CD14-positive monocyte (primary cell): ENCODE measurements around the gene PSPH. TPM values are rescaled to one million over a fixed set of nuclear protein-coding genes. Genes with fewer than 3 reads are reported as not detected.
"Not testable (repeated sequence)": the region's sequence is repeated elsewhere in the genome, so short reads cannot be mapped to it uniquely, and the experiment has no call there.

Experiments
- DNase-seq, 3 donors: peaks; one replicate each; pipeline ENCODE4 v3.0.0-alpha.2; 2011 to 2022
- H2AFZ ChIP-seq: 2 replicates; pipeline ENCODE4 v1.6.0; 2012; ENCODE audit warnings: mild to moderate bottlenecking, low read depth, low read length, inconsistent platforms; ENCODE audit not compliant: insufficient read depth, poor library complexity, severe bottlenecking
- H3K27ac ChIP-seq, 2 donors: 1 replicate in 1 of 2; 2 replicates in 1 of 2; pipeline ENCODE4 v1.5.1; 2012 to 2013; ENCODE audit warnings: low read length in 2 of 2, control low read depth in 1 of 2, inconsistent platforms in 1 of 2, low read depth in 1 of 2, mild to moderate bottlenecking in 1 of 2
- H3K27me3 ChIP-seq, 2 donors: one replicate each; pipeline versions ENCODE4 v1.6.0 to v1.6.1; 2011 to 2013; ENCODE audit warnings: low read length in 2 of 2; ENCODE audit not compliant: control insufficient read depth in 2 of 2, insufficient read depth in 2 of 2
- H3K36me3 ChIP-seq, 2 donors: replicated peaks in 1 of 2; 1 replicate in 1 of 2; 2 replicates in 1 of 2; pipeline versions ENCODE4 v1.5.1 to v1.6.1; 2012 to 2013; ENCODE audit warnings: low read length in 2 of 2, control low read depth in 1 of 2, inconsistent platforms in 1 of 2, mild to moderate bottlenecking in 1 of 2; ENCODE audit not compliant: insufficient read depth in 2 of 2, control insufficient read depth in 1 of 2
- H3K4me1 ChIP-seq, 2 donors: 1 replicate in 1 of 2; 2 replicates in 1 of 2; pipeline versions ENCODE4 v1.5.1 to v1.6.1; 2012 to 2013; ENCODE audit warnings: low read length in 2 of 2, control low read depth in 1 of 2, inconsistent platforms in 1 of 2, mild to moderate bottlenecking in 1 of 2, moderate library complexity in 1 of 2; ENCODE audit not compliant: insufficient read depth in 2 of 2, control insufficient read depth in 1 of 2
- H3K4me2 ChIP-seq: replicated peaks from 2 replicates; pipeline ENCODE3; 2012; ENCODE audit warnings: low read length, moderate library complexity, mild to moderate bottlenecking; ENCODE audit not compliant: poor library complexity, severe bottlenecking; ENCODE audit errors: extremely low read depth
- H3K4me3 ChIP-seq, 3 experiments: fragments of 200-600 bp in 1 of 3; sonication (generic) in 1 of 3; replicated peaks in 1 of 3; 1 replicate in 2 of 3; 2 replicates in 1 of 3; pipeline ENCODE4 v1.5.1; 2011 to 2013; ENCODE audit warnings: low read length in 3 of 3, mild to moderate bottlenecking in 3 of 3, control low read depth in 2 of 3, low read depth in 2 of 3, inconsistent platforms in 1 of 3, moderate library complexity in 1 of 3
- H3K79me2 ChIP-seq: 2 replicates; pipeline ENCODE4 v1.6.0; 2012; ENCODE audit warnings: mild to moderate bottlenecking, control low read depth, inconsistent platforms, low read length, moderate library complexity; ENCODE audit not compliant: insufficient read depth
- H3K9ac ChIP-seq: 2 replicates; pipeline ENCODE4 v1.6.0; 2017; ENCODE audit warnings: low read length, mild to moderate bottlenecking; ENCODE audit not compliant: insufficient read depth, poor library complexity, severe bottlenecking
- H3K9me3 ChIP-seq, 2 donors: replicated peaks in 1 of 2; 1 replicate in 1 of 2; 2 replicates in 1 of 2; pipeline versions ENCODE4 v1.5.1 to v1.6.1; 2012 to 2013; ENCODE audit warnings: low read length in 2 of 2, control low read depth in 1 of 2; ENCODE audit not compliant: control insufficient read depth in 1 of 2, insufficient read depth in 1 of 2
- H4K20me1 ChIP-seq: 2 replicates; pipeline ENCODE4 v1.6.0; 2012; ENCODE audit warnings: mild to moderate bottlenecking, low read length, control low read depth, moderate library complexity; ENCODE audit not compliant: insufficient read depth
- H3K27ac Mint-ChIP-seq, 7 donors: one replicate each; pipeline ENCODE4 v1.8.0; 2020; ENCODE audit warnings: mild to moderate bottlenecking in 7 of 7, mixed read lengths in 7 of 7, moderate library complexity in 6 of 7, inconsistent platforms in 2 of 7
- H3K27me3 Mint-ChIP-seq, 3 donors: one replicate each; pipeline ENCODE4 v1.8.0; 2021 to 2022; ENCODE audit warnings: low read depth in 3 of 3, mild to moderate bottlenecking in 3 of 3, mixed read lengths in 3 of 3, moderate library complexity in 3 of 3, inconsistent platforms in 1 of 3
- H3K36me3 Mint-ChIP-seq, 2 donors: one replicate each; pipeline ENCODE4 v1.8.0; 2020; ENCODE audit warnings: mixed read lengths in 2 of 2, inconsistent platforms in 1 of 2, mild to moderate bottlenecking in 1 of 2
- H3K4me1 Mint-ChIP-seq: one replicate; pipeline ENCODE4 v1.8.0; 2020; ENCODE audit warnings: mild to moderate bottlenecking, mixed read lengths
- H3K4me3 Mint-ChIP-seq, 2 donors: one replicate each; pipeline ENCODE4 v1.8.0; 2020; ENCODE audit warnings: mild to moderate bottlenecking in 2 of 2, mixed read lengths in 2 of 2, moderate library complexity in 1 of 2
- H3K9me3 Mint-ChIP-seq, 7 donors: one replicate each; pipeline ENCODE4 v1.8.0; 2020 to 2022; ENCODE audit warnings: mixed read lengths in 7 of 7, mild to moderate bottlenecking in 6 of 7, moderate library complexity in 6 of 7, inconsistent platforms in 2 of 7
- WGBS: methylation state at CpG from one replicate; pipeline ENCODE4 v1.1.5; 2013; ENCODE audit warnings: missing lambda C conversion rate; ENCODE audit not compliant: insufficient coverage; 5-methylcytosine and 5-hydroxymethylcytosine counted together
- intact Hi-C, 2 donors: fragments of 100-400 bp; cut with micrococcal nuclease; formaldehyde crosslinking; loops; one replicate each; pipeline versions ENCODE4 v1.15.0 to v1.15.1; 2023
- polyA plus RNA-seq, 3 donors: library from polyadenylated mRNA; depleted of rRNA in 1 of 3; unstranded in 2 of 3; stranded (reverse) in 1 of 3; fragments of 300-500 nt in 2 of 3; fragments of >200 nt in 1 of 3; fragmentation: Illumina TruSeq in 2 of 3; gene quantifications; 1 replicate in 2 of 3; 2 replicates in 1 of 3; pipeline ENCODE4 v1.2.3, GENCODE V29; 2012 to 2021
- TF ChIP-seq, protein P1 (sequence below): fragments of 200-600 bp; IDR thresholded peaks from one replicate; pipeline ENCODE4 v1.8.0; 2022; ENCODE audit warnings: antibody characterized with exemption, mild to moderate bottlenecking

PSPH gene
- polyA plus RNA-seq, 3 donors = 1.7 to 6.7 (median 5.3) TPM

DNA sequence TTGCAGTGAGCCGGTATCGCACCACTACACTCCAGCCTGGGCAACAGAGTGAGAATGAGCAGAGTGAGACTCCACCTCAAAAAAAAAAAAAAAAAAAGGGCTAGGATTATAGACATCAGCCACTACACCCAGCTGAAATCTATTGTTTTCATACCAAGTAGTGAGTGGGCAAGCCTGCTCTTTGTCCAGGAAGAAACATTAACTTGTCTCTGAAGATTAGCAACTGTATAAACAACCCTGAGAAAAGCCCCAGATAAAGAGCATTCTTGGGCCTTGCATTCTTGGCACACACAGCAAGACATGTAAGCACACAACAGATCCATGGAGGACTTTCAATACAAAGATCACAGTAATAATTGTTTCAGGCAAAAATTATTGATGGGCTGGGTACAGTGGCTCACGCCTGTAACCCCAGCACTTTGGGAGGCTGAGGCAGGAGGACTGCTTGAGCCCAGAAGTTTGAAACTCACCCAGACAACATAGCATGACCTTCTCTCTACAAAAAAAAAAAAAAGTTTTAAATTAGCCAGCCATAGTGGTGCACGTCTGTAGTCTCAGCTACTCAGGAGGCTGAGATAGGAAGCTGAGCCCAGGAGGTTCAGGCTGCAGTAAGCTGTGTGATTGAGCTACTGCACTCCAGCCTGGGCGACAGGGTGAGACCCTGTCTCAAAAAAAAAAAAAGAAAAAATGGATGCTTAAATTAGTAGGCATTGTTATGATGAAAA, 4.4 kb downstream of the PSPH start:
- no peak overlapping the region for H2AFZ ChIP-seq
- H3K27ac ChIP-seq = no peak overlapping the region
- intact Hi-C loops = no loop called here

DNA sequence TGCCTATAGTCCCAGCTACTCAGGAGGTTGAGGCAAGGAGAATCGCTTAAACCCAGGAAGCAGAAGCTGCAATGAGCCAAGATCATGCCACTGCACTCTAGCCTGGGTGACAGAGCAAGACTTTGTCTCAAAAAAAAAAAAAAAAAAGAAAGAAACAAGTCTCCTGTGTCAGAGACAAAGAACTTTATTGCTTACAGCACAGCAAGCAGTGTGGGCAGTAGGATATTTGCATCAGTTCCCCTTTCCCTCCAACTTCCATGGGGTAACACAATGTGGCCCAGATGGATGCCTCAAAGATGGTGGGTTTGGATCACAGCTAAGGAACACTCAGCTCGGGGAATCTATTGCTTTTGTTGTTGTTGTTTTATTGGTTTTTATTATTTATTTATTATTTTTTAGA, 5.5 kb downstream of the PSPH start:
- H3K4me2 ChIP-seq, H4K20me1 ChIP-seq, DNase-seq, H3K4me3 ChIP-seq, intact Hi-C loops, H3K9me3 ChIP-seq, H3K36me3 ChIP-seq, H3K9ac ChIP-seq, H3K4me3 Mint-ChIP-seq, H3K4me1 Mint-ChIP-seq, H3K9me3 Mint-ChIP-seq, H3K27me3 ChIP-seq, H3K36me3 Mint-ChIP-seq, H2AFZ ChIP-seq, H3K4me1 ChIP-seq, H3K79me2 ChIP-seq, H3K27ac ChIP-seq, H3K27me3 Mint-ChIP-seq: not testable (repeated sequence)
- peak overlapping the region in 2 of 7 donors; percentile 45 to 53 for H3K27ac Mint-ChIP-seq
- WGBS = 83% methylated on average over 1 of the region's 2 CpGs

More for the DNA sequence above, 4.4 kb downstream of the PSPH start:
- Mint-ChIP-seq H3K4me3 (no peak overlapping the region), H3K27me3 (peaks cover 0 to 2% (median 0%) of the 10 kb centered on the region in 3 donors), H3K4me1 (peaks cover 13% of the 10 kb centered on the region), H3K36me3 (peaks cover 3% of the 10 kb centered on the region in 2 donors), H3K27ac (peak overlapping the region in 1 of 7 donors; percentile 21), H3K9me3 (no peaks in the 10 kb centered on the region)
- TF ChIP-seq, protein P1, sequence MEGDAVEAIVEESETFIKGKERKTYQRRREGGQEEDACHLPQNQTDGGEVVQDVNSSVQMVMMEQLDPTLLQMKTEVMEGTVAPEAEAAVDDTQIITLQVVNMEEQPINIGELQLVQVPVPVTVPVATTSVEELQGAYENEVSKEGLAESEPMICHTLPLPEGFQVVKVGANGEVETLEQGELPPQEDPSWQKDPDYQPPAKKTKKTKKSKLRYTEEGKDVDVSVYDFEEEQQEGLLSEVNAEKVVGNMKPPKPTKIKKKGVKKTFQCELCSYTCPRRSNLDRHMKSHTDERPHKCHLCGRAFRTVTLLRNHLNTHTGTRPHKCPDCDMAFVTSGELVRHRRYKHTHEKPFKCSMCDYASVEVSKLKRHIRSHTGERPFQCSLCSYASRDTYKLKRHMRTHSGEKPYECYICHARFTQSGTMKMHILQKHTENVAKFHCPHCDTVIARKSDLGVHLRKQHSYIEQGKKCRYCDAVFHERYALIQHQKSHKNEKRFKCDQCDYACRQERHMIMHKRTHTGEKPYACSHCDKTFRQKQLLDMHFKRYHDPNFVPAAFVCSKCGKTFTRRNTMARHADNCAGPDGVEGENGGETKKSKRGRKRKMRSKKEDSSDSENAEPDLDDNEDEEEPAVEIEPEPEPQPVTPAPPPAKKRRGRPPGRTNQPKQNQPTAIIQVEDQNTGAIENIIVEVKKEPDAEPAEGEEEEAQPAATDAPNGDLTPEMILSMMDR = no peak
- Histone ChIP-seq H3K4me2 (no peak overlapping the region), H4K20me1 (no peaks in the 10 kb centered on the region), H3K4me3 (no peak overlapping the region), H3K27me3 (no peaks in the 10 kb centered on the region), H3K9ac (no peak overlapping the region), H3K36me3 (no peaks in the 10 kb centered on the region), H3K4me1 (peaks cover 10 to 17% of the 10 kb centered on the region in 2 donors), H3K9me3 (no peaks in the 10 kb centered on the region), H3K79me2 (peaks cover 19% of the 10 kb centered on the region)
- 80% methylated on average over 1 of the region's 5 CpGs for WGBS
- DNase-seq = no peak
